Naive thymus-derived CD8-positive, alpha-beta T cell (primary cell): ENCODE measurements around the gene TSSK1B. TPM values are rescaled to one million over a fixed set of nuclear protein-coding genes. Genes with fewer than 3 reads are reported as not detected.
"Not testable (repeated sequence)": the region's sequence is repeated elsewhere in the genome, so short reads cannot be mapped to it uniquely, and the experiment has no call there.

Source experiments
- ATAC-seq, 2 donors: fragments of 150-1000 bp; cut with Tn5 transposase in 1 of 2; sonication (Bioruptor Pico), chemical (Tn5 transposase) in 1 of 2; 1 replicate in 1 of 2; 2 replicates in 1 of 2; pipeline ENCODE4 v1.10.0; 2021; ENCODE audit warnings: mild to moderate bottlenecking in 2 of 2, moderate library complexity in 2 of 2
- POLR2A ChIA-PET: fragments of 350-600 bp; sonication (Branson Sonifier 250); formaldehyde crosslinking; loops from one replicate; lab custom pipeline; 2021; ENCODE audit warnings: antibody characterized with exemption; lab: Charles Lee
- DNase-seq, 10 donors: peaks; one replicate each; pipeline versions ENCODE4 v3.0.0 to v3.0.0-alpha.2; 2020 to 2022
- H3K27ac Mint-ChIP-seq, 10 donors: one replicate each; pipeline ENCODE4 v1.8.0; 2020 to 2022; ENCODE audit warnings: mild to moderate bottlenecking in 10 of 10, mixed read lengths in 10 of 10, moderate library complexity in 4 of 10, inconsistent platforms in 1 of 10
- H3K27me3 Mint-ChIP-seq, 5 donors: one replicate each; pipeline ENCODE4 v1.8.0; 2021 to 2022; ENCODE audit warnings: mixed read lengths in 5 of 5
- H3K36me3 Mint-ChIP-seq, 3 donors: one replicate each; pipeline ENCODE4 v1.8.0; 2020 to 2022; ENCODE audit warnings: mixed read lengths in 3 of 3, mild to moderate bottlenecking in 2 of 3, inconsistent platforms in 1 of 3
- H3K4me1 Mint-ChIP-seq, 4 donors: one replicate each; pipeline ENCODE4 v1.8.0; 2021 to 2022; ENCODE audit warnings: mixed read lengths in 4 of 4
- H3K4me3 Mint-ChIP-seq, 10 donors: one replicate each; pipeline ENCODE4 v1.8.0; 2020 to 2022; ENCODE audit warnings: mild to moderate bottlenecking in 10 of 10, mixed read lengths in 10 of 10, moderate library complexity in 6 of 10, inconsistent platforms in 1 of 10
- H3K9me3 Mint-ChIP-seq, 9 donors: one replicate each; pipeline ENCODE4 v1.8.0; 2020 to 2022; ENCODE audit warnings: mixed read lengths in 9 of 9, mild to moderate bottlenecking in 3 of 9, inconsistent platforms in 1 of 9, moderate library complexity in 1 of 9
- polyA plus RNA-seq, 3 donors: library from polyadenylated mRNA; unstranded; fragments of 300-500 nt; fragmentation: Illumina TruSeq; gene quantifications; one replicate each; pipeline ENCODE4 v1.2.3, GENCODE V29; 2021
- total RNA-seq, 8 experiments: library from RNA in 2 of 8; stranded (reverse) in 2 of 8; gene quantifications; one replicate each; pipeline ENCODE4 v1.2.3 and lab custom pipeline; 2021 to 2026

TSSK1B gene, protein sequence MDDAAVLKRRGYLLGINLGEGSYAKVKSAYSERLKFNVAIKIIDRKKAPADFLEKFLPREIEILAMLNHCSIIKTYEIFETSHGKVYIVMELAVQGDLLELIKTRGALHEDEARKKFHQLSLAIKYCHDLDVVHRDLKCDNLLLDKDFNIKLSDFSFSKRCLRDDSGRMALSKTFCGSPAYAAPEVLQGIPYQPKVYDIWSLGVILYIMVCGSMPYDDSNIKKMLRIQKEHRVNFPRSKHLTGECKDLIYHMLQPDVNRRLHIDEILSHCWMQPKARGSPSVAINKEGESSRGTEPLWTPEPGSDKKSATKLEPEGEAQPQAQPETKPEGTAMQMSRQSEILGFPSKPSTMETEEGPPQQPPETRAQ
- total RNA-seq = not detected
- polyA plus RNA-seq = not detected
- 0 reads per million in 6 experiments for total RNA-seq (lab: John Stamatoyannopoulos, UW)

DNA sequence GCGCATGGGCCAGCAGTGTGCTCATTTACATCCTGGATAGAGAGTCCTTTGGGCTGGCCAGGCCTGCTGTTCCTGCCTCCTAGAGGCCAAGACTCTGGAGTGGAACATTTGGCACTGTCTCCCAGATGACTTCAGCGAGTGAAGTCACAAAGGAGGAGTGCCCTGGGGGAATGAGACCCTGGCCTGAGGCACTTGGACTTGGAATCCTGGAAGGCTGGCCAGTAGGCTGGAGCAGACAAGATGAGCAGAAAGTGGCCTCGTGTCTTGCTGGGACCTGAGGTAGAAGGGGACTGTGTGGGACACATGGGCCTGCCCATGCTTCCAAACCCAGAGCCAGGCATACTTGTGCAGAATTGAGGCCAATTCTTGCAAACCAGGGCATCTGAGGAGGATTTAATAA, at the start of gene TSSK1B:
Gene TSSK1B (minus strand): TSS at position 101 of the 400 bp plus-strand sequence. CDS start 150 bp downstream, outside the sequence.
- no peaks in the 10 kb centered on the region for H3K36me3 Mint-ChIP-seq
- POLR2A ChIA-PET = no interaction called here

DNA sequence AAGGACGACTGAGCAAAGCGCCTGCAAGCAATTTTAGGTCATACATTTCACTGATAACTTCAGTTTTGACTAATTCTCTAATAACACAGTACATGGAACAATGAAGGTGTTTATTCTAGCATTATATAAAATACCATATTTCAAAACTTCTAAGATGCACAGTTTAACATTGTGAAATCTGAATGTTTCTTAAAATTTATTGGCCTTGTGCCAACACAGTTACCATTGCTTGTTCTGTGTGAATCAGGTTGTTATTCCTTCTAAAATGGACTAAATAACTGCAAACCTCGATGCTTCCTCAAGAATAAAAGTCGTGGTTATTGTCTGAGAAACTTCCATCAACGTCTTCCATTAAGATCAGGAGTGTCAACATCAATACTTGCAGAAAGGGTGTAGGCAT, 45.5 kb upstream of the TSSK1B start:
- H3K36me3 Mint-ChIP-seq = no peaks in the 10 kb centered on the region
- POLR2A ChIA-PET = no interaction called here
- H3K27ac Mint-ChIP-seq = no peak overlapping the region
- DNase-seq (no peak), ATAC-seq (no peak)
- no peaks in the 10 kb centered on the region for H3K4me1 Mint-ChIP-seq
- H3K27me3 Mint-ChIP-seq = peaks cover 16 to 43% (median 20%) of the 10 kb centered on the region in 5 donors
- peaks cover 0 to 1% (median 0%) of the 10 kb centered on the region in 9 donors for H3K9me3 Mint-ChIP-seq
- no peak overlapping the region for H3K4me3 Mint-ChIP-seq

More for the DNA sequence above, at the start of gene TSSK1B:
- peaks cover 0 to 8% (median 3%) of the 10 kb centered on the region in 5 donors for H3K27me3 Mint-ChIP-seq
- no peak for ATAC-seq
- H3K9me3 Mint-ChIP-seq = no peaks in the 10 kb centered on the region
- H3K27ac Mint-ChIP-seq = no peak within 1 kb of the TSS
- H3K4me3 Mint-ChIP-seq = no peak within 1 kb of the TSS
- no peak for DNase-seq
- H3K4me1 Mint-ChIP-seq = no peaks in the 10 kb centered on the region

DNA sequence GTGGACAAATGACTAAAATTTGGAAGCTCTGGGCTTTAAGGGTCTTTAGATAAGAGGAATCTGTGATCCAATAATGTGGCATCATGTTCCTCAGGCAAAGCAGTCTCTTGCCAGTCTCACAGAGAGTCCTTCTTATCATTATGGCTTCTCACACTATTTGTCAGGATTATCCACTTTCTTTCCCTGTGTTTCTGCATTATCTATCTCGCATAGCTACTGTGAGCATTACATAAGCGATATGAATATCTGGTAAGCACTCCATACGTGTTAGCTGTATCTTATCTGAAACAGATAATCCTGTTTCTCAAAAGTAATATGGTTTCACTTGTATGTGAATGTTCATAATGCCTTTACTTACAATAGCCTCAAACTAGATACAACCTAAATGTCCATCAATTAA, 43.9 kb upstream of the TSSK1B start:
- no peaks in the 10 kb centered on the region for H3K4me1 Mint-ChIP-seq
- no peak for DNase-seq
- H3K9me3 Mint-ChIP-seq = peaks cover 0 to 1% (median 0%) of the 10 kb centered on the region in 9 donors
- H3K4me3 Mint-ChIP-seq = no peak overlapping the region
- POLR2A ChIA-PET = interaction anchor here (0.6 kb wide), 1 partner anchor 1040 kb away, joined by 5 read pairs; no protein-coding TSS in a partner anchor
- no peak overlapping the region for H3K27ac Mint-ChIP-seq
- H3K36me3 Mint-ChIP-seq = no peaks in the 10 kb centered on the region
- peaks cover 19 to 44% (median 21%) of the 10 kb centered on the region in 5 donors for H3K27me3 Mint-ChIP-seq
- ATAC-seq = no peak

DNA sequence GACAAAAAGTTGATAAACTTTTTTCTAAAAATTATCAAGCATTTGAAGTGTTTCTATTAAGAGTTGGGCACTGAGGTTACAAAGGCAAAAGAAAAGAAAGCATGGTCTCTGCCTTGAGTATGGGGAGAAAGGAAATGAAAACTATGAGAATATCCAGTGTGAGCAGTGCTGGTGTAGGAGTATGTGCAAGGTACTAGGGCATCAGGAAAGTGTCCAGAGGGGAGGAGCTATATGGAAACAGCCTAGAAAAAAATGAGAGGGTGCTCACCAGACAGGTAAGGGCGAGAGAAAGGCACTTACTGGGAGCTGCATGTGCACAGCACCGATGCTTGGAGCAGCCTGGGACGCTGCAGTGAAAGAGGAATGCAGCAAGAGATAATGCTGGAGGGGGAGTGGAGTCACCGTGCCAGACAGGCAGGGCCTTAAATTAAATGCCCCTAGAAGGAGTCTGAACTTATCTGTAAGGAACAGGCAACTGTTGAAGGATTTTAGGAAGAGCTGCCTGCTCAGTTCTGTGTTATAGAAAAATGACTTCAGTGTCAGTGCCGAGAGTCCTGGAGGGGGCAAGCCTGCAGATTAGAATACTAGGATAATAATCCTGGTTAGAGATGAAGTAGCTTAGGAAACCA, 39.4 kb upstream of the TSSK1B start:
- Mint-ChIP-seq H3K9me3 (peaks cover 0 to 11% (median 4%) of the 10 kb centered on the region in 9 donors), H3K4me3 (no peak overlapping the region), H3K4me1 (no peaks in the 10 kb centered on the region), H3K27ac (no peak overlapping the region), H3K36me3 (peaks cover 0 to 3% (median 0%) of the 10 kb centered on the region in 3 donors), H3K27me3 (peaks cover 21 to 33% (median 32%) of the 10 kb centered on the region in 5 donors)
- POLR2A ChIA-PET = no interaction called here
- no peak for DNase-seq
- ATAC-seq = no peak

DNA sequence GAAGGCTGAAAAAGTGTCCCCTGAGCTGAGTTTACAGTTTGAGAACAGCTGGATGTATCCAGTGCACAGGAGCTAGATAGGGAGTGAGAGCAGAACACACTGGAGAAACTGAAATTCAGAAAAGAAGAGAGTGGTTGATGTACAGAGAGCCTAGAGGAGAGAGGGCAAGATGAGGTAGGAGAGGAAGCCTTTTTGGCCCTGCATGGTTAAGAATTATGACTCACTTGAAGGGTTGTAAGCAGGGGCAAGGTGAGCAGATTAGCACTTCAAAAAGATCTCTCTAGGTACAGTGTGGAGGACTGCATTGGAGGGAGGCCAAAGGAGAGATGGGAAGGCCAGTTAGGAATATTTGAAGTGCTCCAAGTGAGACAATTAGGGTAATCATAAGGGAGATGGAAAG, 28.2 kb upstream of the TSSK1B start:
- H3K36me3 Mint-ChIP-seq = no peaks in the 10 kb centered on the region
- POLR2A ChIA-PET = no interaction called here
- H3K27ac Mint-ChIP-seq = no peak overlapping the region
- no peaks in the 10 kb centered on the region for H3K4me1 Mint-ChIP-seq
- no peak for ATAC-seq
- H3K9me3 Mint-ChIP-seq = peaks cover 0 to 2% (median 0%) of the 10 kb centered on the region in 9 donors
- H3K27me3 Mint-ChIP-seq = peaks cover 0 to 8% (median 7%) of the 10 kb centered on the region in 5 donors
- no peak overlapping the region for H3K4me3 Mint-ChIP-seq
- DNase-seq = no peak

DNA sequence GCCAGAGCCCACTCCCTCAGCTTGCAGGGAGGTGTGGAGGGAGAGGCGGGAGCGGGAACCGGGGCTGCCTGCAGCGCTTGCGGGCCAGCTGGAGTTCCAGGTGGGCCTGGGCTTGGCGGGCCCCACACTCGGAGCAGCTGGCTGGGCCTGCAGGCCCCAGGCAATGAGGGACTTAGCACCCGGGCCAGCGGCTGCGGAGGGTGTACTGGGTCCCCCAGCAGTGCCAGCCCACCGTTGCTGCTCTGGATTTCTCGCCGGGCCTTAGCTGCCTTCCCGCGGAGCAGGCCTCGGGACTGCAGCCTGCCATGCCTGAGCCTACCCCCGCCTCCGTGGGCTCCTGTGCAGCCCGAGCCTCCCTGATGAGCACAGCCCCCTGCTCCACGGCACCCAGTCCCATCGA, 22.3 kb upstream of the TSSK1B start:
- H3K27ac Mint-ChIP-seq, ATAC-seq, H3K36me3 Mint-ChIP-seq, H3K4me1 Mint-ChIP-seq, POLR2A ChIA-PET, H3K9me3 Mint-ChIP-seq, DNase-seq, H3K4me3 Mint-ChIP-seq: not testable (repeated sequence)
- peaks cover 4 to 11% (median 7%) of the 10 kb centered on the region in 5 donors for H3K27me3 Mint-ChIP-seq

DNA sequence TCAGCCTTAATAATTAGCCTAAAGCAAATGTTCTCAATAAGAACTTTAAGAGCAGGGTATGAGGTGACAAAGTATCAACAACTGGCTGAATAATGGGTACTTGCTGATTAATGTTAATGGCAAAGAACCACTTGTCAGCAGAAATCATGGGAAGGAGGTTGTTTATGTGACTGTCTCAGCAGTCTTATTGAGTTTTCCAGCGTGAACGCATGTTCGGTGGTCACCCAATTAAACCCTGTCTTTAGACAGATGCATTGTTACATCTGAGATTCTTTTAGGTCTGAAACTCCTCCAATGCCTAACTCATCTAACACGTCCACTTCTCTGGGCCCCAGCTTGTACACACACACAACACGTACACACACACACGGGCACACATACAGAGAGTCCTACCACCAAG, 18.2 kb upstream of the TSSK1B start:
- H3K27me3 Mint-ChIP-seq = peaks cover 0 to 8% (median 3%) of the 10 kb centered on the region in 5 donors
- H3K4me3 Mint-ChIP-seq = no peak overlapping the region
- no peak for DNase-seq
- no peak overlapping the region for H3K27ac Mint-ChIP-seq
- POLR2A ChIA-PET = no interaction called here
- no peaks in the 10 kb centered on the region for H3K36me3 Mint-ChIP-seq
- no peaks in the 10 kb centered on the region for H3K9me3 Mint-ChIP-seq
- ATAC-seq = no peak
- H3K4me1 Mint-ChIP-seq = peaks cover 4 to 7% (median 4%) of the 10 kb centered on the region in 4 donors

DNA sequence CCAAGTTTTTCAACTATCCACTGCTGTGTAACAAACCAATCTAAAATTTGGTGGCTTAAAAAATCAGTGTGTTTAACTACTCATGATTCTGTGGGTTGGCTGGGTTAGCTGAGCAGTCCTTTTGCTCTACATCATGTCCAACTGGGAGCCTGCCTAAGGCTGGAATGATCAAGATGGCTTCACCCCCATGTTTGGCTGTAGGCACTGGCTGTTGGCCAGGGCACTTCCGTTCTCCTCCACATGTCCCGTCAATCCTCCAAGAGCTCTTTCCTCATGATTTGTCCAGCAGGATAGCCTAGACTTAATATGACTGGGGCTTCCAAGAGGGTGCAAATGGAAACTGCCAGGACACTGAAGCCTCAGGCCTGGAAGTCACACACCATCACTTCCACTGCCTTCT, 17.0 kb upstream of the TSSK1B start:
- peaks cover 4 to 7% (median 4%) of the 10 kb centered on the region in 4 donors for H3K4me1 Mint-ChIP-seq
- POLR2A ChIA-PET = no interaction called here
- peaks cover 3 to 14% (median 10%) of the 10 kb centered on the region in 5 donors for H3K27me3 Mint-ChIP-seq

DNA sequence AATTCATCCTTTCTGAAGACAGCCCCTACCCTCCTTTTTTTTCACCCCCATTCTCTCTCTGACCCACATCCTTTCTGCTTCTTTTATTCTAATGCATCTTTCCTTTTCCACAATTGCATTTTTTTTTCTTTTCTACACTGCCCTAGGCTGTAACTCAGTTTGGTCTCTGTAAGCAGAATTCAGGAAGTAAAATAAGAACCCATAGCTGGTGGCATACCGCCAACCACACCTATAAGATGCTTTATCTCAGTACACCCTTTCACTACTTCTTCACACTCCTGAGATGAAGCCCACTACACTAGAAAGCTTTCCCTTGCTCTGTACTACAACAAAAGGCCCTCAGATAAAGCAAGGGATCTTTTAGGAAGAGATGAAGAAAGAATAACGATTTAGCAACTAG, 16.1 kb upstream of the TSSK1B start:
- H3K4me3 Mint-ChIP-seq = no peak overlapping the region
- POLR2A ChIA-PET = no interaction called here
- no peak for DNase-seq
- no peaks in the 10 kb centered on the region for H3K36me3 Mint-ChIP-seq
- H3K27me3 Mint-ChIP-seq = peaks cover 7 to 22% (median 8%) of the 10 kb centered on the region in 5 donors
- peaks cover 4 to 7% (median 4%) of the 10 kb centered on the region in 4 donors for H3K4me1 Mint-ChIP-seq
- ATAC-seq = no peak
- no peaks in the 10 kb centered on the region for H3K9me3 Mint-ChIP-seq
- H3K27ac Mint-ChIP-seq = peak overlapping the region in 1 of 10 donors; percentile 3

More for the DNA sequence above, 17.0 kb upstream of the TSSK1B start:
- H3K4me3 Mint-ChIP-seq = no peak overlapping the region
- H3K36me3 Mint-ChIP-seq = no peaks in the 10 kb centered on the region
- H3K9me3 Mint-ChIP-seq = no peaks in the 10 kb centered on the region
- ATAC-seq = no peak
- no peak overlapping the region for H3K27ac Mint-ChIP-seq
- DNase-seq = no peak

DNA sequence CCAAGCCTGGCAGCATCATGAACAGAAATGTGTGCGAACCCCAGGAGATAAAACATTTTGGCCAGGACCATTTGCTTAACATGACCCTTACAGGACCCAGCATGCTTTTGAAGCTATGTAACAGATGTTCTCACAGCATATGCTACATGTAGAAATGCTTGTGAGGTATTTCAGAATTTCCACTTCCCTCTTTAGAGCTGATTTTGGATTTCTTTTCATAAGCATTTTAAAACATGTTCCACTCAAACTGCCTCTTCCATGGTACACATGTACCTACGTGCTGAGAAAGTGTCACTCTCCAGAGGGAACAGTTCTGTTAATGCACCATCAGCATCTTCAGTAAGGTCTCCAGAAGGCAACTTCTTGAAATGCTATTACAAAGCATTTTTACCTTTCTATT, 15.7 kb upstream of the TSSK1B start:
- Mint-ChIP-seq H3K27me3 (peaks cover 8 to 27% (median 12%) of the 10 kb centered on the region in 5 donors), H3K27ac (peak overlapping the region in 1 of 10 donors; percentile 3), H3K9me3 (peaks cover 0 to 2% (median 0%) of the 10 kb centered on the region in 9 donors), H3K36me3 (no peaks in the 10 kb centered on the region), H3K4me1 (peaks cover 4 to 7% (median 4%) of the 10 kb centered on the region in 4 donors), H3K4me3 (no peak overlapping the region)
- DNase-seq (no peak), ATAC-seq (no peak)
- POLR2A ChIA-PET = no interaction called here

DNA sequence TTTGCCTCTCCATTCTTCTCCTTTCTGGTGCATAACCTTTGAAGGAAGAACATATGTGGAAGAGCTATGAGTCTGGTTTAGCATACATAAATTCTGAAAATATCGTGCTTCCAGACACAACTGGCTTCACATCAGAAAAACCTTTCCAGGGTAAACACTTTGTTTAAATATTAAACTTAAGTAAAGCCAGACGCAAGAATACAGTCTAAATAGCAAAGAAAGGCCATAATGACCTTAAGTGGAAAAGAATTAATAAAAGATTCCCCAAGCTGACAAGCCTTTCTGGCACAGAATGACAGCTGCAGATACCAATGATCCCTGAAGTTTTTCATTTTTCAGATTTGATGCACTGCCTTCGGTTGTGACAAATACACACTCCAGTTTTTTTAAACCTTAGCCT, 13.5 kb upstream of the TSSK1B start:
- Mint-ChIP-seq H3K4me3 (no peak overlapping the region), H3K9me3 (peaks cover 0 to 12% (median 0%) of the 10 kb centered on the region in 9 donors), H3K36me3 (peaks cover 0 to 4% (median 0%) of the 10 kb centered on the region in 3 donors), H3K4me1 (peaks cover 4 to 7% (median 4%) of the 10 kb centered on the region in 4 donors), H3K27ac (no peak overlapping the region), H3K27me3 (peaks cover 10 to 42% (median 21%) of the 10 kb centered on the region in 5 donors)
- ATAC-seq (no peak), DNase-seq (no peak)
- POLR2A ChIA-PET = no interaction called here

DNA sequence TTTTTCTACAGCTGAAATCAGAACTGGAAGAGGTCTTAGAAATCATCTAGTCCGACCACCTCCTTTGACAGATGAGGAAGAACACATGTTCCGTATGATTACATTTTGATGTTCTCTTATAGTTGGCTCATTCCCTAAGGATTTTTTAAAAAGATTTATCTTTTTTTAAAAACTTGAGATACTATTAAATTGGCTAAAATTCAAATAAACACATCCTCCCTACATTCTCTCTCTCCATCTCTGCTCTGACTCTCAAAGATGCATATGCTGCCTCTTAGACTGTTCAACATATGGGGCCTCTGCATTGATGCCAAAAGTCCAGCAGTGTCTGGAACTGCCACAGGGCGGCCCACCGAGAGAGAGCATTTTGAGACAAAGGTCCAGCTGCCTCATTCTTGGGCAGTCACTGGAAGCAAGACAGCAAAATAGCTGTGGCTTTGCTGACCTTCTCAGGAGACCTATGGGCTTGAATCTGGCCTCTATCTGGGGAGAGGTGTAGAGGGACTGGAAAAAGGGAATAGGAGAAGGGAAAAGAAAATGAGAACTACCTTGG, 12.8 kb upstream of the TSSK1B start:
- Mint-ChIP-seq H3K27me3 (peaks cover 10 to 42% (median 23%) of the 10 kb centered on the region in 5 donors), H3K36me3 (peaks cover 0 to 4% (median 0%) of the 10 kb centered on the region in 3 donors), H3K9me3 (peaks cover 0 to 12% (median under 1%) of the 10 kb centered on the region in 9 donors), H3K4me1 (peaks cover 4 to 7% (median 4%) of the 10 kb centered on the region in 4 donors), H3K27ac (no peak overlapping the region), H3K4me3 (no peak overlapping the region)
- POLR2A ChIA-PET = no interaction called here
- no peak for ATAC-seq
- no peak for DNase-seq
